SJSA1 (cell line): Measurements from ENCODE around the gene RUNX2. TPM values are rescaled to one million over a fixed set of nuclear protein-coding genes. Genes with fewer than 3 reads are reported as not detected.
A peak's percentile ranks its signal among the peaks of the same experiment; 100 is the strongest.

Experiments used
- DNase-seq, 2 experiments: peaks; one replicate each; pipeline ENCODE4 v3.0.0-alpha.2; 2015 to 2020; ENCODE audit warnings: low spot score in 2 of 2, low read depth in 1 of 2
- H3K27ac ChIP-seq: fragments of 250-450 bp; sonication (Bioruptor Pico); 2 replicates; pipeline ENCODE4 v1.5.1; 2020; ENCODE audit warnings: mild to moderate bottlenecking, moderate library complexity
- H3K27me3 ChIP-seq: fragments of 250-450 bp; sonication (Bioruptor Pico); replicated peaks from 2 replicates; pipeline ENCODE4 v1.5.1; 2020; ENCODE audit warnings: mild to moderate bottlenecking, moderate library complexity
- H3K36me3 ChIP-seq: fragments of 250-450 bp; sonication (Bioruptor Pico); 2 replicates; pipeline ENCODE4 v1.5.1; 2020; ENCODE audit warnings: mild to moderate bottlenecking
- H3K4me1 ChIP-seq: fragments of 250-450 bp; sonication (Bioruptor Pico); replicated peaks from 2 replicates; pipeline ENCODE4 v1.6.1; 2021; ENCODE audit warnings: mild to moderate bottlenecking
- H3K4me3 ChIP-seq: fragments of 250-450 bp; sonication (Bioruptor Pico); 2 replicates; pipeline ENCODE4 v1.5.1; 2020; ENCODE audit warnings: mild to moderate bottlenecking
- H3K9me3 ChIP-seq: fragments of 250-450 bp; sonication (Bioruptor Pico); replicated peaks from 2 replicates; pipeline ENCODE4 v1.5.1; 2020; ENCODE audit warnings: mild to moderate bottlenecking
- total RNA-seq: library from RNA; depleted of rRNA; stranded (reverse); fragments of >200 nt; shearing (Covaris generic); gene quantifications from 2 replicates; pipeline ENCODE4 v1.2.3, GENCODE V29; 2014

RUNX2 gene
- total RNA-seq, 1 experiment from 2014 or later: 10.3 TPM

DNA sequence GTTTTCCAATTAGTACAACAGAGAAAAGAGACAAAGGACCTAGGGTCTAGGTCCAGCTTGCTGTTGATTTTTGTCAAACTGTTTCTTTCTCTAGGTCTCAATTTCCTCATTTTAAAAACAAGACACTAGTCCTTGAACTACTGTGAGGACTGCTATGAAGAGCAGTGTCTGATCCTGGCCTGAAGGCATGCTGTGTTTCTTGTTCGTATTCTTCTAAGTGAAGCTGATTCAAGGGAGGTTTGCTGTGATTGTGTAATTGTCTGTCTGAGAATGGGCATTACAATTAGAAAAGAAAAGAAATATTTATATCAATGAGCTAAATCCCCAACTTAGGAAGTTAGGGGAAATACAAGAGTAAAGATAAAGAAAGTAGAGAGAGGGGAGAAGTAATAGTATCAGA is 277.8 kb downstream of the RUNX2 start:
- Histone ChIP-seq H3K27me3 (no peaks in the 10 kb centered on the region), H3K36me3 (no peaks in the 10 kb centered on the region), H3K4me1 (peaks cover 13% of the 10 kb centered on the region), H3K9me3 (no peaks in the 10 kb centered on the region), H3K27ac (no peak overlapping the region), H3K4me3 (no peak overlapping the region)
- no peak for DNase-seq

DNA sequence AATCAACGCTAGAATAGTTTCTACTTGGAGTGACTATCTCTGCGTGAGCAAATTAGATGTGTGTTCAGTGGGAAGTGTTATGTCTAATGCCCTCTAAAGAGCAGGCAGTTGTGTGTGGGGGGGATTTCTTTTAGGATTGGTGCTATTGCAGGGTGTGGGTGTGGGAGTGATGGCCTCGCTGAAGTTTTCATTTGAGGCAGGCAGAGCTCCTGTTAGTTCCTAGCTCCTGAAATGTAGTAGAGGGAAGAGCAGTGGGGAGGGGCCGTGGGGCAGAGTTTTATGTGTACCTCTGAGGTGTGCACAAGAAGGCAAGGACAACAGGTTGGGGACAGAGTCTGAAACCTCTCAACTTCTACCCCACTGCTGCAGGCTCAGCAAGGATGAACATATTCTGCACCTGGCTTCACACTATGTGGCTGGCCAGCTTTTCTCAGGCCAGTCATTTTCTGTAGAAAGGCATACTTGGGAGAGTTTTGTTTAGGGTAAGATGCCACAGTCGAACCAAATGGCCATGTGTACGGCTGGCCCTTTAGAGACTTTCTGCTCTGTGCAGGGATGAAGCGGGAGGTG is 278.8 kb downstream of the RUNX2 start:
- Histone ChIP-seq H3K27ac (no peak overlapping the region), H3K36me3 (no peaks in the 10 kb centered on the region), H3K4me3 (no peak overlapping the region), H3K27me3 (no peaks in the 10 kb centered on the region), H3K4me1 (peaks cover 13% of the 10 kb centered on the region), H3K9me3 (no peaks in the 10 kb centered on the region)
- peak in 1 of 2 experiments; percentile 22 for DNase-seq

DNA sequence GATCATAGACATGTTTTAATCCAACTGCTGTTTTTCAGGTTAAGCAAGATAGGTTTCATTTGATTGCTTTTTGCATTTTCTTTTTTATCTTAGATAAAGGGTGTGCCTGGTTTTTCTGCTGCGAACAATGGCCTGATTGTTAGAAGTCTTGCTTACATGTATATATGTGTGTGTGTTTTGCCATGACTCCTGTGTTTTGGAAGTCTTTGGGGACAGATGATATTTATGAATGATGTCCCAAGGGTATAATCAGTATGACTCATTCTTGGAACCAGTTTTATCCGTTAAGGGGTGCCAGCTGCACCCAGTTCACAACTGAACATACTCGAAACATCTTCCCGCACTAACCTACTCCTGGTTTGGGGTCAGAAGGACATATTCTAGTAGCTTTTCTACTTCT is 279.7 kb downstream of the RUNX2 start:
- H3K4me3 ChIP-seq: no peak overlapping the region
- H3K27me3 ChIP-seq: no peaks in the 10 kb centered on the region
- DNase-seq: no peak
- H3K36me3 ChIP-seq: no peaks in the 10 kb centered on the region
- H3K4me1 ChIP-seq: peaks cover 13% of the 10 kb centered on the region
- H3K9me3 ChIP-seq: no peaks in the 10 kb centered on the region
- no peak overlapping the region for H3K27ac ChIP-seq

DNA sequence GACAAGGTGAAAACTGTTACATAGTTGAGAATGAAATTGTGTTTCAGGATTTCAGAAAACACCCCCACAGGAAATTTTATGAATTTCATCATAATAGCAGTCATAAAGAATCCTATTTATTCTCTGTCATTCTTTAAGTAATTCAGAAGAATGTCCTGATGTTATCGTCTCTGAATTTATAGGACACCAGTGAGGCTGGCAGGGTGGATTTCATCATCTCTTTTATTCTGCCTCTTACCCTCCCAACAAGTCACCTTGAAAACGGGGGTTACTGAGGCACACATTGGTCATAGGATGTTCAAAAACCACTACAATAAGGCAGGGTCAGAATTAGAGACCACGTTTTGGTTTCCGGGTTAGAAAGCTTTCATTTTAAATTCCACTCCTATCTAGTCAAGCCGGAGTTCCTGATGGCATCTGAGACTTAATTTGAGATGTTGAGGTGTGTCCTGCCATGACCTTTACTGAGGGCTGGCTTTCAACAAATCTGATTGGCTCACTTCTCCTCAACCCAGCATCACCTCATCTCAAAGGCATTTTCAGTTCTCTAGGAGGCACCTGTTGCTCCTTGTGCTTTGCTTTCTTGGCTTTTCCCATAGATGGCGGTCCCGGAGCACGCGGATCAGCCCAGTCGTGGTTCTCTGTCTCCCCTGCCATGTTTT is 280.3 kb downstream of the RUNX2 start:
- H3K27ac ChIP-seq: no peak overlapping the region
- no peak overlapping the region for H3K4me3 ChIP-seq
- H3K27me3 ChIP-seq: no peaks in the 10 kb centered on the region
- DNase-seq: no peak
- H3K4me1 ChIP-seq: peaks cover 13% of the 10 kb centered on the region
- H3K36me3 ChIP-seq: no peaks in the 10 kb centered on the region
- no peaks in the 10 kb centered on the region for H3K9me3 ChIP-seq

DNA sequence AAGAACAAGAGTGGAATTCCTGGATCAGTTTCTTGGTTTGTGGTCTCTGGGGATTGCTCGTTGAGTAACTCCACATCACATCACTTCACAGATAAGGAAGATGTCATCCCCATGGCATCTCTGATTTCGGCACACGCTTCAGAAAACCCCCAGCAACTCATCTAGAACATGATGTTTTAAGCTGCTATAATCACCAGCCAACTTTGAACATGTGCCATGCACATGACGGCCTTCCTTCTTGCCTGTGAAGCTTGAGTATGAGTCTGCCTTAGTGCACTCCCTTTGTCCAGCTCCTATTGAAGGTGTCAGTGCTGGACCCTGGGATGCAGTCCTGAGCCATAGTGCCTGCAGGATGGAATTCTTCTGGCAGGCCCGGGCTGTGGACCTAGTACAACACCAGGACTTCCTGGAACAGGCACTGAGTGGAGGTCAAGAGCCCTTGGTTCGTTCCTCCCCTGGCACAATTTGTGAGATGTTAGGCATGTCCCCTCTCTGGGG is 281.1 kb downstream of the RUNX2 start:
- Histone ChIP-seq H3K4me3 (no peak overlapping the region), H3K27me3 (no peaks in the 10 kb centered on the region), H3K27ac (no peak overlapping the region), H3K4me1 (peaks cover 13% of the 10 kb centered on the region), H3K36me3 (no peaks in the 10 kb centered on the region), H3K9me3 (no peaks in the 10 kb centered on the region)
- DNase-seq: no peak

DNA sequence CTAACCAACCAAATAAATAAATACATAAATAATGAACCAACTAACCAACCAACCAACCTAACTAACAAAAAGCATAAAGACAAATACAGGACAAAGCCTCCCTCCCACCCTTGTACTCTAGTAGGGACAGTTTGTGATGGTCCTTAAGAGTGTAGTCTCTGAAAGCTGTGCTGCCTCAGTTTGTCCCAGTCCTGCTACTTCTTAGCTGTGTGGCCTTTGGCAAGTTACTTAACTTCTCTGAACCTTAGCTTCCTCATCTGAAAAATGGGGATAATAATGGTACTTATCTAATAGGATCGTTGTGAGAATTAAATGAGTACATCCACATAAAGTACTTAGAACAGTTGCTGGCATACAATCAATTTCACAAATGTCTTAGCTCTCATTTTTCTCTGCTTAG is 282.2 kb downstream of the RUNX2 start:
- no peak for DNase-seq
- Histone ChIP-seq H3K27me3 (no peaks in the 10 kb centered on the region), H3K4me3 (no peak overlapping the region), H3K4me1 (peaks cover 13% of the 10 kb centered on the region), H3K36me3 (no peaks in the 10 kb centered on the region), H3K27ac (no peak overlapping the region), H3K9me3 (no peaks in the 10 kb centered on the region)

DNA sequence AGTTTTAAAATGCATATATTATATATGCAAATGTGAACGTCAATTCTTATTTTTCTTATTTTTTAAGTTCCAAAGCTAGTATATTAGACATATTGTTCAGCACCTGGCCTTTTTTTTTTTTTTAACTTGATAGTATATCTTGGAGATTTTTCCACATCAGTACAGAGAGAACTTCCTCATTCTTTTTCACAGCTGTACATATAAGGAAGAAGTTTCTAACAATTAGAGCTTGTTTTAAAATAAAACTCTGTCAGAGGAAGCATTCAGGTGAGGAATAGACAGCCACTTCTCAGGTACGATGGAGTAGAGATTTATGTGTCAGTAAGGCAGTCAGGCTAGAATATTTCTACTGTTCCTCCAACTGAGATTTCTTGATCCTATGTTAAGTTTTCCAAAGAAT is 282.7 kb downstream of the RUNX2 start:
- no peaks in the 10 kb centered on the region for H3K27me3 ChIP-seq

DNA sequence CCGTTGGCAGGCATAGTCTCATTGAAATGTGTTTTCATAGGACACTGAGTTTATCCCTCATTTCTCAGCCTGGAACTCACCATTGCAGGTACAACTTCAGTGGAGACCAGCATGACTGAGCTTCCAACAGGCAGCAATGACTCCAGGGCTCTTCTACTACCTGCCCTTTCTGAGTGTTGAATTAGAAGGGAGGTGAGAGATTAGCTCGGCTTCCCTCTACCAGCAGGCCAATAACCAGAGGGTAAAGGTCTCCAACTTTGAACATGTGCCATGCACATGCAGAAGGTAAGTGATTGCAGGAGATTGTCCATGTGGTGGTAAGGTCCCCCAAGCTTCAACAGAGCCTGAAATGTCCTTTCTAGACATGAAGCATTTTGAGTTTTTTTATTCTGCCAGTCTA is 283.4 kb downstream of the RUNX2 start:
- H3K4me3 ChIP-seq: no peak overlapping the region
- no peak overlapping the region for H3K27ac ChIP-seq
- H3K9me3 ChIP-seq: no peaks in the 10 kb centered on the region
- H3K27me3 ChIP-seq: no peaks in the 10 kb centered on the region
- DNase-seq: no peak
- no peaks in the 10 kb centered on the region for H3K36me3 ChIP-seq
- H3K4me1 ChIP-seq: peaks cover 13% of the 10 kb centered on the region

More for the DNA sequence above, 282.7 kb downstream of the RUNX2 start:
- no peak for DNase-seq
- Histone ChIP-seq H3K36me3 (no peaks in the 10 kb centered on the region), H3K4me1 (peaks cover 13% of the 10 kb centered on the region), H3K4me3 (no peak overlapping the region), H3K9me3 (no peaks in the 10 kb centered on the region), H3K27ac (no peak overlapping the region)

DNA sequence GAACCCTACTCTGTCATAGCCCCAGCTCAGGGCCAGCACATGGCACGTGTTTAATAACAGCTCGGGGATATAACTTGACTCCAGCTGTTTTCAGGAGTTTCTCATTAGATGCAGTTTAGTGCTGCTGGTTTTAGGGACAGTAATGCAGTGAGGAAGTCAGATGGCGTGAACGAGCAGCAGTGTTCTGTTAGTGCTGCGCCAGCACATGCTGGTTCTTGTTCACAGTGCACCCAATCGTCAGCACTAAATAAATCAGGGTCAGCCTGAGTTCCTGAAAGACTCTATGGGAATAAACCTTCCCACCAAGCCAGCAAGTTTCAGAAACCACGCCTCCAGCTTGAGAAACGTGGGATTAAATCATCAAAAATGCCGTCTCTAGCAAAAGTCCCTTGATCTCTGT is 285.5 kb downstream of the RUNX2 start:
- no peak overlapping the region for H3K27ac ChIP-seq
- no peak overlapping the region for H3K4me3 ChIP-seq
- no peak for DNase-seq
- no peaks in the 10 kb centered on the region for H3K27me3 ChIP-seq
- no peaks in the 10 kb centered on the region for H3K9me3 ChIP-seq
- peaks cover 12% of the 10 kb centered on the region for H3K4me1 ChIP-seq
- H3K36me3 ChIP-seq: no peaks in the 10 kb centered on the region

DNA sequence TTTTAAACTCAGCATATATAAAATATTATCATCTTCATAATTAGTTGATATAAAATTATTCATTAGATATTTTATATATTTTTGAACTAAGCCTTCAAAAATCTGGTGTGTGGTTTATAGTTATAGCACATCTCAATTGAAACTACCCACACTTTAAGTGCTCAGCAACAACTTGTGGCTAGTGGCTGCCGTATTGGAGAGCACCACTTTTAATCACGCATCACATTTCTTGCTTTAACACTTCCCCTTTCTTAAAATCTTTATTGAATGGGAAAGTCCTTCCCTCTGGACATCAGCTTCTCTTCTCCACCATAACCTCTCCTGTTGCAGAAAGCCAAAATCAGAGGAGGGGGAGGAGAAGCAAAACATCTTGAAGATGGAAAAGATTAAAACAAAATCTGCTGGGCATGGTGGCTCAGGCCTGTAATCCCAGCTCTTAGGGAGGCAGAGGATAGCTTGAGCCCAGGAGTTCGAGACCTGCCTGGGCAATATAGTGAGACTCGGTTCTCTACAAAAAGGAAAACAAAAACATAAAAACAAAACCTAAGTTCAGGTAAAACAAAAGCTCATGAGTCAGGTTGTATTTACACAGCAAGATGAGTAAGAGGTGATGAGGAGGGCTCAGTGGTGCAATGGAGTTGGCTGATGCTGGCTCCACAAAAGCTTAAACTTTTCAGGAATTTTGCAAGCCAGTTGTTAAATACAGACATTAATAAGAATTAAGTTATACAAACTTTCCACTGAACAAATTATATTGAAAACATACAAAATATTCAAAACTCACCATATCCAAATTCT is 286.6 kb downstream of the RUNX2 start:
- Histone ChIP-seq H3K27me3 (no peaks in the 10 kb centered on the region), H3K9me3 (no peaks in the 10 kb centered on the region), H3K36me3 (no peaks in the 10 kb centered on the region), H3K4me1 (peaks cover 22% of the 10 kb centered on the region), H3K27ac (no peak overlapping the region), H3K4me3 (no peak overlapping the region)
- no peak for DNase-seq

DNA sequence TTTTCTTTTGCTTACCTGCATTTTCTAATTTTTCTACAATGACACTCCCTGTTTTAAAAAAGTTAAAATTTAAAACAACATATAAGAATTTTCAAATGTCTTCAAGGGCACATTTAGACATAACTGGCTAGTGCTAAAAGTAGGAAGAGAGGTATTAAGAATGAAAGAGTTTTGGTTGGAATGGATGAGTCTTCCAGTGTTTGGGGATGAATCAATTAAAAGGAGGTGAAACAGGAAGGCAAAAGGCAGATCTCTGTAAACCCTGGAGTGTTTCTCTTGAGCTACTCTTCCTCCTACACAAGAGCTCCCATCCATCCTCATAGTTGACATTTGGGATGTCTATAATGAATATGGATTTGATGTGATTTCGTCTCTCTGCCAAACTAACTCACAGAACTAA is 288.1 kb downstream of the RUNX2 start:
- Histone ChIP-seq H3K36me3 (no peaks in the 10 kb centered on the region), H3K27ac (no peak overlapping the region), H3K27me3 (no peaks in the 10 kb centered on the region), H3K4me1 (peaks cover 30% of the 10 kb centered on the region), H3K4me3 (no peak overlapping the region), H3K9me3 (no peaks in the 10 kb centered on the region)
- no peak for DNase-seq

DNA sequence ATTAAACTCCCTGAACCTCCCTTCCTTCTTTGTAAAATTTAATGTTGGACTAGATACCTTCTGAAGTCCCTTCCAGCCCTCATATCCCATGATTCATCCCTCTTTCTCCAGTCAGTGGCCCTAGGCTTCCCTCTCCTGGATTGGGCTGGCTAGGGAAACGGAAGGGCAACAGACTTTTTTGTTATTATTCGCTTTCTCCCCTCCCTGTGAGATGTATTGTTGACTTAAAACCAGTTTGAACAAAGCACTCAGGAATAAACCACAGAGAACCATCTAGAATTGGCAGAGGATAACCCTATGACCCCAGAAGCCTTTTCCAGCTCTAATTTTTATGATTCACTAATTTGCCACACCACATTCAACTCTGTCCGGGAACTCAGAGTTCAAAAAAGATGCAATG is 289.3 kb downstream of the RUNX2 start:
- H3K27me3 ChIP-seq: no peaks in the 10 kb centered on the region
- peak in 1 of 2 experiments; percentile 64 for DNase-seq
- no peak overlapping the region for H3K4me3 ChIP-seq
- no peaks in the 10 kb centered on the region for H3K9me3 ChIP-seq
- H3K4me1 ChIP-seq: peaks cover 30% of the 10 kb centered on the region
- H3K36me3 ChIP-seq: no peaks in the 10 kb centered on the region
- no peak overlapping the region for H3K27ac ChIP-seq

DNA sequence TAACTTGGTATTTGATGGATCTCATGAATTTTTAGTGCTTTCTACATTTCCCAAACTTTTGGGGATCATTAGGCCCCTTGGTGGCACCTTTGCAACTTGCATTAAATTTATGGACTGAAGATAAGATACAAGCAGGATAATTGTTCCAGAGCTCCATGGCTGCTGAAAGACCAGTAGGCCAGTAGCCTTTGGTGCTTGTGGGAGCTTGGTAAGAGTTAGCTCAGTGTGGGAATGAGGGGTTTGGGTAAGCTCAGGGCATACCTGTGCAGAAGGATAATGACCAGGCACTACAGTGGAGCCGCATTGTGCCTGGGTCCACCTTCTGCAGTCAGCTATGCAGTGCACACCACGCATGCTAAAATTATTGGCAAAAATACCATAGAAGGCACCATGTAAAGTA is 290.1 kb downstream of the RUNX2 start:
- Histone ChIP-seq H3K4me3 (no peak overlapping the region), H3K9me3 (no peaks in the 10 kb centered on the region), H3K27ac (no peak overlapping the region), H3K4me1 (peaks cover 30% of the 10 kb centered on the region), H3K36me3 (no peaks in the 10 kb centered on the region), H3K27me3 (no peaks in the 10 kb centered on the region)
- no peak for DNase-seq

DNA sequence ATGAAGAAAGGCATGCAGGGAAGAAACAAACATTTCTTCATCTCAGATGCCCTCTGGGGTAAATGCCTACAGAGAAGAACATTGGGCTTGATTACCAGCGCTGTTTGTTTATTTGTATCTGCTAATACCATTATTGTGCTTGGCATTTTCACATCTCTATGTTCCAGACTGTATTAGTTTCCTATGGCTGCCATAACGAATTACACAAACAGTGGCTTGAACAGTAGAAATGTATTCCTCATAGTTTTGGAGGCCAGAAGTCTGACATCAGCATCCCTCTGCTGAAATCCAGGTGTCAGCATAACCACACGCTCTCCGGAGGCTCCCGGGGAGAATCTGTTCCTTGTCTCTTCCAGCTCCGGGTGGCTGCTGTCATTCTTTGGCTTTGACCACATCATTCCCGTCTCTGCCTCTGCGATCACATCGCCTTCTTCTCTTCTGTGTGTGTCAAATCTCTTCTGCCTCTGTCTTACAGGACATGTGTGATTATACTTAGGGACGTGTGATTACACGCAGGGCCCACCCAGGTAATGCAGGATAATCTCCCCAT is 291.2 kb downstream of the RUNX2 start:
- DNase-seq: peak in 1 of 2 experiments; percentile 49
- peak overlapping the region; percentile 40; the same call in 1 of the 2 replicates for H3K27ac ChIP-seq
- H3K4me1 ChIP-seq: peaks cover 30% of the 10 kb centered on the region
- no peaks in the 10 kb centered on the region for H3K27me3 ChIP-seq
- no peaks in the 10 kb centered on the region for H3K36me3 ChIP-seq
- H3K9me3 ChIP-seq: no peaks in the 10 kb centered on the region
- H3K4me3 ChIP-seq: no peak overlapping the region
